Calu3 (cell line): Measurements from ENCODE around the gene KRTAP19-1. TPM values are rescaled to one million over a fixed set of nuclear protein-coding genes. Genes with fewer than 3 reads are reported as not detected.
"Not testable (repeated sequence)": the region's sequence is repeated elsewhere in the genome, so short reads cannot be mapped to it uniquely, and the experiment has no call there.

Experiments used
- Bru-seq: library from RNA; stranded (reverse); fragments of 400-500 nt; gene quantifications from one replicate; lab custom pipeline; 2021; lab: Mats Ljungman, UMichigan
- BruChase-seq, 2 experiments: library from RNA; stranded (reverse); fragments of 400-500 nt; gene quantifications; one replicate each; lab custom pipeline; 2021; lab: Mats Ljungman, UMichigan
- BruUV-seq: library from RNA; stranded (reverse); fragments of 400-500 nt; replicated peaks from 2 replicates; lab custom pipeline; 2021; lab: Mats Ljungman, UMichigan
- CTCF ChIA-PET: fragments of 300-600 bp; sonication (Branson Sonifier 250); formaldehyde crosslinking; loops from one replicate; lab custom pipeline; 2022; ENCODE audit warnings: antibody characterized with exemption; lab: Charles Lee
- DNase-seq: peaks from one replicate; pipeline ENCODE4 v3.0.0; 2022
- H3K27ac Mint-ChIP-seq: one replicate; pipeline ENCODE4 v1.8.0; 2022; ENCODE audit warnings: mixed read lengths; ENCODE audit not compliant: unreplicated experiment
- H3K27me3 Mint-ChIP-seq: one replicate; pipeline ENCODE4 v1.8.0; 2022; ENCODE audit warnings: mixed read lengths; ENCODE audit not compliant: unreplicated experiment
- H3K36me3 Mint-ChIP-seq: one replicate; pipeline ENCODE4 v1.8.0; 2022; ENCODE audit warnings: mild to moderate bottlenecking, moderate library complexity, mixed read lengths; ENCODE audit not compliant: insufficient read depth, unreplicated experiment
- H3K4me1 Mint-ChIP-seq: one replicate; pipeline ENCODE4 v1.8.0; 2022; ENCODE audit warnings: mild to moderate bottlenecking, low read depth, mixed read lengths; ENCODE audit not compliant: unreplicated experiment
- H3K4me3 Mint-ChIP-seq: one replicate; pipeline ENCODE4 v1.8.0; 2022; ENCODE audit warnings: mild to moderate bottlenecking, low read depth, moderate library complexity, mixed read lengths; ENCODE audit not compliant: unreplicated experiment
- H3K9me3 Mint-ChIP-seq: one replicate; pipeline ENCODE4 v1.8.0; 2022; ENCODE audit warnings: low read depth, mixed read lengths; ENCODE audit not compliant: unreplicated experiment
- intact Hi-C: fragments of 100-400 bp; cut with micrococcal nuclease; formaldehyde crosslinking; loops from one replicate; pipeline ENCODE4 v1.10.0; 2022; ENCODE audit not compliant: unreplicated experiment
- long read RNA-seq: library from polyadenylated mRNA; stranded (forward); transcript quantifications from one replicate; pipeline ENCODE4 v2.0.0, GENCODE V29; 2022
- total RNA-seq: library from RNA; stranded (reverse); gene quantifications from 2 replicates; pipeline ENCODE4 v1.2.3, GENCODE V29; 2022
- TF ChIP-seq, protein P1 (sequence below): fragments of 200-600 bp; IDR thresholded peaks from one replicate; pipeline ENCODE4 v1.8.0; 2022; ENCODE audit warnings: antibody characterized with exemption; ENCODE audit not compliant: unreplicated experiment

KRTAP19-1 gene
- total RNA-seq (not detected in 2 replicates), Bru-seq, nascent RNA (not detected), BruChase-seq, experiment 1, labeled RNA remaining after a 6-hour chase (not detected), BruChase-seq, experiment 2, labeled RNA remaining after a 2-hour chase (not detected)
- long read RNA-seq, result 0 reads

GRCh38 chr21:30480145-30480544, at the start of gene KRTAP19-1:
Gene KRTAP19-1 (minus strand): TSS chr21:30480367. CDS start chr21:30480317, 50 bp downstream.
- no peak within 1 kb of the TSS for H3K27ac Mint-ChIP-seq
- intact Hi-C loops, result no loop called here
- no peaks in the 10 kb centered on the region for H3K36me3 Mint-ChIP-seq
- no peaks in the 10 kb centered on the region for H3K4me1 Mint-ChIP-seq
- CTCF ChIA-PET, result no interaction called here
- H3K9me3 Mint-ChIP-seq, result peaks cover 15% of the 10 kb centered on the region
- H3K4me3 Mint-ChIP-seq, result no peak within 1 kb of the TSS
- TF ChIP-seq, protein P1, sequence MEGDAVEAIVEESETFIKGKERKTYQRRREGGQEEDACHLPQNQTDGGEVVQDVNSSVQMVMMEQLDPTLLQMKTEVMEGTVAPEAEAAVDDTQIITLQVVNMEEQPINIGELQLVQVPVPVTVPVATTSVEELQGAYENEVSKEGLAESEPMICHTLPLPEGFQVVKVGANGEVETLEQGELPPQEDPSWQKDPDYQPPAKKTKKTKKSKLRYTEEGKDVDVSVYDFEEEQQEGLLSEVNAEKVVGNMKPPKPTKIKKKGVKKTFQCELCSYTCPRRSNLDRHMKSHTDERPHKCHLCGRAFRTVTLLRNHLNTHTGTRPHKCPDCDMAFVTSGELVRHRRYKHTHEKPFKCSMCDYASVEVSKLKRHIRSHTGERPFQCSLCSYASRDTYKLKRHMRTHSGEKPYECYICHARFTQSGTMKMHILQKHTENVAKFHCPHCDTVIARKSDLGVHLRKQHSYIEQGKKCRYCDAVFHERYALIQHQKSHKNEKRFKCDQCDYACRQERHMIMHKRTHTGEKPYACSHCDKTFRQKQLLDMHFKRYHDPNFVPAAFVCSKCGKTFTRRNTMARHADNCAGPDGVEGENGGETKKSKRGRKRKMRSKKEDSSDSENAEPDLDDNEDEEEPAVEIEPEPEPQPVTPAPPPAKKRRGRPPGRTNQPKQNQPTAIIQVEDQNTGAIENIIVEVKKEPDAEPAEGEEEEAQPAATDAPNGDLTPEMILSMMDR, result no peak
- H3K27me3 Mint-ChIP-seq, result no peaks in the 10 kb centered on the region
- no peak for DNase-seq
- BruUV-seq, result no TSS peak

DNA sequence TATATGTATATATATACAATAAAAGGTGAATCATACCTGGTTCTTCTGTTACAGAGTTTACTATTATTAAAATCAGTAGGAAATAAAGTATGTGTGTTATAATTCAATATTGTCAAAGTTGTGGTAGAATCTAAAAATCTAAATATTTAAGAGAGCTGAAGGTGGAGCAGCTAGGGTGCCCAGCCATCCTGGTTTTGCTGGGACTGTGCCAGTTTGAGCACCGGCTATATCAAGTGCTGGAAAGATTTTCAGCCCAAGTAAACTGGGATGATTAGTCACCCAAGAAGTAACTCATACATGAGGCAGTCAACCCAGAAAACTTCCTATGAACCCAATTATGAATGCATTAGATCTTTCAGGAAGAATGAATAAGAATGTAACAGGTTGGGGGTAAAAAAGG, 38.7 kb upstream of the KRTAP19-1 start:
- CTCF ChIA-PET, result no interaction called here
- Mint-ChIP-seq H3K4me1 (no peaks in the 10 kb centered on the region), H3K27ac (no peak overlapping the region), H3K9me3 (peaks cover 8% of the 10 kb centered on the region), H3K36me3 (no peaks in the 10 kb centered on the region), H3K27me3 (no peaks in the 10 kb centered on the region), H3K4me3 (no peak overlapping the region)
- intact Hi-C loops, result no loop called here
- DNase-seq, result no peak
- TF ChIP-seq, protein P1, result no peak
- BruUV-seq, result no TSS peak

GRCh38 chr21:30515681-30516080, 35.5 kb upstream of the KRTAP19-1 start:
- CTCF ChIA-PET, result no interaction called here
- no TSS peak for BruUV-seq
- TF ChIP-seq, protein P1, result no peak
- H3K4me3 Mint-ChIP-seq, result no peak overlapping the region
- peaks cover 8% of the 10 kb centered on the region for H3K9me3 Mint-ChIP-seq
- no peaks in the 10 kb centered on the region for H3K4me1 Mint-ChIP-seq
- DNase-seq, result no peak
- no peaks in the 10 kb centered on the region for H3K27me3 Mint-ChIP-seq
- H3K27ac Mint-ChIP-seq, result no peak overlapping the region
- no peaks in the 10 kb centered on the region for H3K36me3 Mint-ChIP-seq
- intact Hi-C loops, result no loop called here

DNA sequence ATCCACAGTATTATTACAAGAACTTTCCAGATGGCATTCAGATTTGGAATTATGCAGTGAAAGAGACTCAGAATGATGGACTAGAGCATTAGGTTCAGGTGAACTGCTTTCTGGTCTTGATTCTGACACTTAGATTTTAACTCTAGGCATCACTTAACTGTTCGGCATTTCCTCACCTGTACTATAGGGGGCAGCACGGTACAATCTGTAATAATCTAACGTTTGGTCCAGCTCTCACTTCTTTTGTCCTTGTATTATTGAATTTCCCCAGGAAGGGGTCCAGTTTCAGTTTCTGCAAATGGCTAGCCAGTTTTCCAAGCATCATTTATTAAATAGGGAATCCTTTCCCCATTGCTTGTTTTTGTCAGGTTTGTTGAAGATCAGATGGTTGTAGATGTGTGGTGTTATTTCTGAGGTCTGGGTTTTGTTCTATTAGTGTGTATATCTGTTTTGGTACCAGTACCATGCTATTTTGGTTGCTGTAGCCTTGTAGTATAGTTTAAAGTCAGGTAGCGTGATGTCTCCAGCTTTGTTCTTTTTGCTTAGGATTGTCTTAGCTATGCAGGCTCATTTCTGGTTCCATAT, 25.5 kb upstream of the KRTAP19-1 start:
- H3K9me3 Mint-ChIP-seq, H3K4me1 Mint-ChIP-seq, H3K4me3 Mint-ChIP-seq, H3K27ac Mint-ChIP-seq, H3K27me3 Mint-ChIP-seq, H3K36me3 Mint-ChIP-seq, CTCF ChIA-PET, intact Hi-C loops, DNase-seq, BruUV-seq: not testable (repeated sequence)

- Mint-ChIP-seq H3K9me3 (peaks cover 4% of the 10 kb centered on the region), H3K4me3 (no peak within 1 kb of the TSS), H3K27ac (no peak within 1 kb of the TSS), H3K27me3 (no peaks in the 10 kb centered on the region), H3K36me3 (no peaks in the 10 kb centered on the region), H3K4me1 (no peaks in the 10 kb centered on the region)
- CTCF ChIA-PET, result no interaction called here
- TF ChIP-seq, protein P1, result no peak
- BruUV-seq, result no TSS peak
- intact Hi-C loops, result no loop called here
- no peak for DNase-seq
Measured at GRCh38 chr21:30502041-30502440, 21.9 kb upstream of the KRTAP19-1 start, which contains the start of gene KRTAP19-5. Gene KRTAP19-5 (minus strand): TSS chr21:30502141. CDS start chr21:30502090, 51 bp downstream.
